ENCODE measurements around the gene PANK4. TPM values are rescaled to one million over a fixed set of nuclear protein-coding genes. Genes with fewer than 3 reads are reported as not detected.

Gene PANK4
- total and polyA plus RNA-seq, 9 of the 15 experiments (the other 6 are each of a cell fraction or from before 2014, with no cell fraction given) = 0.93 to 55.6 (median 31.5) TPM

DNA sequence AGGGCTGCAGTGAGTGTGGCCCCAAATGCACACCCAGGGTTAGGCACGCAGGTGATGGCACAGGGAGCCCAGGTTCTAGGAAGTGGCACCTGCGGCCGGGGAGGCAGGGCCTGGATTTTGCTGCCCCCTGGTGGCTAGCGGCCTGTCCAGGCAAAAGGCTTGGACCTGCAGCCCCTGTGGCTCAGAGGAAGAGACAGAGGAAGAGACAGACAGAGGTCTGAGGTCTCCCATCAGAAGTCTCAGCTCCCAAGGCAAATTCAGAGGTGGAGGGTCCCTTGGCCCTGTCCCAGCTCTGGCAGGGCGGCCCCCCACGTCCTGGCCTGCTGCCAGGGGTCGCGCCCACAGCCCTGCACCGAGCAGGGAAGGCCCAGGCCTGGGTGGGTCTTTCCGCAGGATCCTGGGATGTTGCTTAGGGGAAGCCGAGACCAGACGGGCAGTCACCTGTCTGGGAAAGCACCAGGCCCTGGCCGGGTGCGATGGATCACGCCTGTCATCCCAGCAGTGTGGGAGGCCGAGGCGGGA lies 21.7 kb upstream of the PANK4 start (continued):
- TF ChIP-seq ZNF444 (CRISPR knock-in tag; IDR thresholded peaks at IDR 0.05) (no peak), ZNF274 (IDR thresholded peaks at IDR 0.05; ENCODE audit: borderline replicate concordance, low read depth, low read length) (no peak), EHMT2 (IDR thresholded peaks at IDR 0.05) (no peak), KLF13 (tag; IDR thresholded peaks at IDR 0.05; ENCODE audit: borderline replicate concordance, low read depth) (no peak), BACH1 (tag; IDR thresholded peaks at IDR 0.05) (no peak), FOS (IDR thresholded peaks at IDR 0.05; ENCODE audit: extremely low read depth, insufficient read length) (no peak), CEBPB (tag; IDR thresholded peaks at IDR 0.05) (no peak), CREM (IDR thresholded peaks at IDR 0.05; ENCODE audit: low read depth) (0 out of 2 replicates have a peak, but pooled peaks have one; percentile 35), PHF20 (IDR thresholded peaks at IDR 0.05; ENCODE audit: partially characterized antibody) (peak; percentile 8), NR2C1 (IDR thresholded peaks at IDR 0.05) (no peak), NR2C1 (tag; IDR thresholded peaks at IDR 0.05) (no peak), ZNF217 (CRISPR knock-in tag; IDR thresholded peaks at IDR 0.05) (no peak), HNRNPL (IDR thresholded peaks at IDR 0.05; ENCODE audit: low read depth, low read length) (no peak)
- TF ChIP-seq, protein P1, sequence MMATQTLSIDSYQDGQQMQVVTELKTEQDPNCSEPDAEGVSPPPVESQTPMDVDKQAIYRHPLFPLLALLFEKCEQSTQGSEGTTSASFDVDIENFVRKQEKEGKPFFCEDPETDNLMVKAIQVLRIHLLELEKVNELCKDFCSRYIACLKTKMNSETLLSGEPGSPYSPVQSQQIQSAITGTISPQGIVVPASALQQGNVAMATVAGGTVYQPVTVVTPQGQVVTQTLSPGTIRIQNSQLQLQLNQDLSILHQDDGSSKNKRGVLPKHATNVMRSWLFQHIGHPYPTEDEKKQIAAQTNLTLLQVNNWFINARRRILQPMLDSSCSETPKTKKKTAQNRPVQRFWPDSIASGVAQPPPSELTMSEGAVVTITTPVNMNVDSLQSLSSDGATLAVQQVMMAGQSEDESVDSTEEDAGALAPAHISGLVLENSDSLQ (IDR thresholded peaks at IDR 0.05) = no peak
- TF ChIP-seq, protein P2, sequence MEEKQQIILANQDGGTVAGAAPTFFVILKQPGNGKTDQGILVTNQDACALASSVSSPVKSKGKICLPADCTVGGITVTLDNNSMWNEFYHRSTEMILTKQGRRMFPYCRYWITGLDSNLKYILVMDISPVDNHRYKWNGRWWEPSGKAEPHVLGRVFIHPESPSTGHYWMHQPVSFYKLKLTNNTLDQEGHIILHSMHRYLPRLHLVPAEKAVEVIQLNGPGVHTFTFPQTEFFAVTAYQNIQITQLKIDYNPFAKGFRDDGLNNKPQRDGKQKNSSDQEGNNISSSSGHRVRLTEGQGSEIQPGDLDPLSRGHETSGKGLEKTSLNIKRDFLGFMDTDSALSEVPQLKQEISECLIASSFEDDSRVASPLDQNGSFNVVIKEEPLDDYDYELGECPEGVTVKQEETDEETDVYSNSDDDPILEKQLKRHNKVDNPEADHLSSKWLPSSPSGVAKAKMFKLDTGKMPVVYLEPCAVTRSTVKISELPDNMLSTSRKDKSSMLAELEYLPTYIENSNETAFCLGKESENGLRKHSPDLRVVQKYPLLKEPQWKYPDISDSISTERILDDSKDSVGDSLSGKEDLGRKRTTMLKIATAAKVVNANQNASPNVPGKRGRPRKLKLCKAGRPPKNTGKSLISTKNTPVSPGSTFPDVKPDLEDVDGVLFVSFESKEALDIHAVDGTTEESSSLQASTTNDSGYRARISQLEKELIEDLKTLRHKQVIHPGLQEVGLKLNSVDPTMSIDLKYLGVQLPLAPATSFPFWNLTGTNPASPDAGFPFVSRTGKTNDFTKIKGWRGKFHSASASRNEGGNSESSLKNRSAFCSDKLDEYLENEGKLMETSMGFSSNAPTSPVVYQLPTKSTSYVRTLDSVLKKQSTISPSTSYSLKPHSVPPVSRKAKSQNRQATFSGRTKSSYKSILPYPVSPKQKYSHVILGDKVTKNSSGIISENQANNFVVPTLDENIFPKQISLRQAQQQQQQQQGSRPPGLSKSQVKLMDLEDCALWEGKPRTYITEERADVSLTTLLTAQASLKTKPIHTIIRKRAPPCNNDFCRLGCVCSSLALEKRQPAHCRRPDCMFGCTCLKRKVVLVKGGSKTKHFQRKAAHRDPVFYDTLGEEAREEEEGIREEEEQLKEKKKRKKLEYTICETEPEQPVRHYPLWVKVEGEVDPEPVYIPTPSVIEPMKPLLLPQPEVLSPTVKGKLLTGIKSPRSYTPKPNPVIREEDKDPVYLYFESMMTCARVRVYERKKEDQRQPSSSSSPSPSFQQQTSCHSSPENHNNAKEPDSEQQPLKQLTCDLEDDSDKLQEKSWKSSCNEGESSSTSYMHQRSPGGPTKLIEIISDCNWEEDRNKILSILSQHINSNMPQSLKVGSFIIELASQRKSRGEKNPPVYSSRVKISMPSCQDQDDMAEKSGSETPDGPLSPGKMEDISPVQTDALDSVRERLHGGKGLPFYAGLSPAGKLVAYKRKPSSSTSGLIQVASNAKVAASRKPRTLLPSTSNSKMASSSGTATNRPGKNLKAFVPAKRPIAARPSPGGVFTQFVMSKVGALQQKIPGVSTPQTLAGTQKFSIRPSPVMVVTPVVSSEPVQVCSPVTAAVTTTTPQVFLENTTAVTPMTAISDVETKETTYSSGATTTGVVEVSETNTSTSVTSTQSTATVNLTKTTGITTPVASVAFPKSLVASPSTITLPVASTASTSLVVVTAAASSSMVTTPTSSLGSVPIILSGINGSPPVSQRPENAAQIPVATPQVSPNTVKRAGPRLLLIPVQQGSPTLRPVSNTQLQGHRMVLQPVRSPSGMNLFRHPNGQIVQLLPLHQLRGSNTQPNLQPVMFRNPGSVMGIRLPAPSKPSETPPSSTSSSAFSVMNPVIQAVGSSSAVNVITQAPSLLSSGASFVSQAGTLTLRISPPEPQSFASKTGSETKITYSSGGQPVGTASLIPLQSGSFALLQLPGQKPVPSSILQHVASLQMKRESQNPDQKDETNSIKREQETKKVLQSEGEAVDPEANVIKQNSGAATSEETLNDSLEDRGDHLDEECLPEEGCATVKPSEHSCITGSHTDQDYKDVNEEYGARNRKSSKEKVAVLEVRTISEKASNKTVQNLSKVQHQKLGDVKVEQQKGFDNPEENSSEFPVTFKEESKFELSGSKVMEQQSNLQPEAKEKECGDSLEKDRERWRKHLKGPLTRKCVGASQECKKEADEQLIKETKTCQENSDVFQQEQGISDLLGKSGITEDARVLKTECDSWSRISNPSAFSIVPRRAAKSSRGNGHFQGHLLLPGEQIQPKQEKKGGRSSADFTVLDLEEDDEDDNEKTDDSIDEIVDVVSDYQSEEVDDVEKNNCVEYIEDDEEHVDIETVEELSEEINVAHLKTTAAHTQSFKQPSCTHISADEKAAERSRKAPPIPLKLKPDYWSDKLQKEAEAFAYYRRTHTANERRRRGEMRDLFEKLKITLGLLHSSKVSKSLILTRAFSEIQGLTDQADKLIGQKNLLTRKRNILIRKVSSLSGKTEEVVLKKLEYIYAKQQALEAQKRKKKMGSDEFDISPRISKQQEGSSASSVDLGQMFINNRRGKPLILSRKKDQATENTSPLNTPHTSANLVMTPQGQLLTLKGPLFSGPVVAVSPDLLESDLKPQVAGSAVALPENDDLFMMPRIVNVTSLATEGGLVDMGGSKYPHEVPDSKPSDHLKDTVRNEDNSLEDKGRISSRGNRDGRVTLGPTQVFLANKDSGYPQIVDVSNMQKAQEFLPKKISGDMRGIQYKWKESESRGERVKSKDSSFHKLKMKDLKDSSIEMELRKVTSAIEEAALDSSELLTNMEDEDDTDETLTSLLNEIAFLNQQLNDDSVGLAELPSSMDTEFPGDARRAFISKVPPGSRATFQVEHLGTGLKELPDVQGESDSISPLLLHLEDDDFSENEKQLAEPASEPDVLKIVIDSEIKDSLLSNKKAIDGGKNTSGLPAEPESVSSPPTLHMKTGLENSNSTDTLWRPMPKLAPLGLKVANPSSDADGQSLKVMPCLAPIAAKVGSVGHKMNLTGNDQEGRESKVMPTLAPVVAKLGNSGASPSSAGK (IDR thresholded peaks at IDR 0.05) = no peak
- TF ChIP-seq, protein P3, sequence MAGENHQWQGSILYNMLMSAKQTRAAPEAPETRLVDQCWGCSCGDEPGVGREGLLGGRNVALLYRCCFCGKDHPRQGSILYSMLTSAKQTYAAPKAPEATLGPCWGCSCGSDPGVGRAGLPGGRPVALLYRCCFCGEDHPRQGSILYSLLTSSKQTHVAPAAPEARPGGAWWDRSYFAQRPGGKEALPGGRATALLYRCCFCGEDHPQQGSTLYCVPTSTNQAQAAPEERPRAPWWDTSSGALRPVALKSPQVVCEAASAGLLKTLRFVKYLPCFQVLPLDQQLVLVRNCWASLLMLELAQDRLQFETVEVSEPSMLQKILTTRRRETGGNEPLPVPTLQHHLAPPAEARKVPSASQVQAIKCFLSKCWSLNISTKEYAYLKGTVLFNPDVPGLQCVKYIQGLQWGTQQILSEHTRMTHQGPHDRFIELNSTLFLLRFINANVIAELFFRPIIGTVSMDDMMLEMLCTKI (IDR thresholded peaks at IDR 0.05; ENCODE audit: partially characterized antibody) = no peak
